Panc1 (cell line): ENCODE data around the gene TTC38. TPM values are rescaled to one million over a fixed set of nuclear protein-coding genes. Genes with fewer than 3 reads are reported as not detected.

Source experiments
- ATAC-seq: fragments of 200-7000 bp; cut with Tn5 transposase; 2 replicates; pipeline ENCODE4 v1.9.1; 2020; ENCODE audit warnings: mild to moderate bottlenecking, moderate library complexity
- BruUV-seq: library from RNA; stranded (reverse); fragments of 400-500 nt; replicated peaks from 2 replicates; lab custom pipeline; 2021; lab: Mats Ljungman, UMichigan
- CTCF ChIA-PET: fragments of 300-600 bp; sonication (Branson Sonifier 250); formaldehyde crosslinking; loops from one replicate; lab custom pipeline; 2022; ENCODE audit warnings: antibody characterized with exemption; lab: Charles Lee
- POLR2A ChIA-PET: fragments of 300-600 bp; sonication (Branson Sonifier 250); formaldehyde crosslinking; loops from one replicate; lab custom pipeline; 2022; ENCODE audit warnings: antibody characterized with exemption; lab: Charles Lee
- DNase-seq: peaks from one replicate; pipeline ENCODE4 v3.0.0-alpha.2; 2010; ENCODE audit warnings: low read depth, low spot score
- H3K27ac ChIP-seq: 2 replicates; pipeline ENCODE4 v1.5.1; 2011; ENCODE audit warnings: mild to moderate bottlenecking, low read length, inconsistent platforms
- H3K27me3 ChIP-seq: fragments of 200-500 bp; sonication (Bioruptor generic); 2 replicates; pipeline ENCODE4 v1.6.0; 2014; ENCODE audit warnings: low read length, inconsistent platforms; ENCODE audit not compliant: control insufficient read depth, insufficient read depth
- H3K36me3 ChIP-seq: fragments of 200-500 bp; sonication (Bioruptor generic); 2 replicates; pipeline ENCODE4 v1.5.1; 2014; ENCODE audit warnings: inconsistent platforms, mild to moderate bottlenecking, low read length, moderate library complexity; ENCODE audit not compliant: control insufficient read depth, insufficient read depth
- H3K4me1 ChIP-seq: 2 replicates; pipeline ENCODE4 v1.5.1; 2011; ENCODE audit warnings: inconsistent platforms, mild to moderate bottlenecking, low read length, moderate library complexity; ENCODE audit not compliant: control insufficient read depth, insufficient read depth
- H3K4me3 ChIP-seq, 2 experiments: 2 replicates each; pipeline ENCODE4 v1.5.1; 2011 to 2012; ENCODE audit warnings: low read depth in 2 of 2, low read length in 2 of 2, mild to moderate bottlenecking in 2 of 2, inconsistent platforms in 1 of 2, moderate library complexity in 1 of 2
- H3K9me3 ChIP-seq: fragments of 200-500 bp; sonication (Bioruptor generic); 2 replicates; pipeline ENCODE4 v1.5.1; 2014; ENCODE audit warnings: low read depth, mild to moderate bottlenecking, inconsistent platforms, low read length, moderate library complexity; ENCODE audit not compliant: control insufficient read depth, insufficient read depth
- POLR2AphosphoS5 ChIP-seq: IDR thresholded peaks from 2 replicates; pipeline ENCODE4 v1.6.1; 2012; ENCODE audit warnings: mild to moderate bottlenecking, low read depth, low read length, moderate library complexity
- SIN3A ChIP-seq: IDR thresholded peaks from 2 replicates; pipeline ENCODE4 v1.6.1; 2012; ENCODE audit warnings: low read depth, mild to moderate bottlenecking, low read length, moderate library complexity, borderline replicate concordance; ENCODE audit not compliant: insufficient read depth
- TCF7L2 ChIP-seq: IDR thresholded peaks from 2 replicates; pipeline ENCODE4 v1.6.1; 2011; ENCODE audit warnings: mild to moderate bottlenecking, low read depth, low read length, inconsistent platforms
- in situ Hi-C: cut with HindIII; loops from 2 replicates; pipeline ENCODE4 v1.10.0; 2016; ENCODE audit warnings: low sequenced_read_pairs, low pct_unique_long_range_greater_than_20kb
- intact Hi-C: fragments of 100-400 bp; cut with micrococcal nuclease; formaldehyde crosslinking; loops from one replicate; pipeline ENCODE4 v1.10.0; 2022; ENCODE audit not compliant: unreplicated experiment
- total RNA-seq: library from RNA; stranded (reverse); gene quantifications from one replicate; pipeline ENCODE4 v1.2.1, GENCODE V29; 2021; ENCODE audit not compliant: unreplicated experiment
- TF ChIP-seq, protein P1 (sequence below), 2 experiments: IDR thresholded peaks; 2 replicates each; pipeline ENCODE4 v1.6.1; 2011 to 2012; ENCODE audit warnings: low read depth in 2 of 2, control low read depth in 1 of 2, low read length in 1 of 2, mild to moderate bottlenecking in 1 of 2, moderate library complexity in 1 of 2; ENCODE audit not compliant: insufficient read depth in 1 of 2
- TF ChIP-seq, protein P2 (sequence below): fragments of 450-650 bp; IDR thresholded peaks from 2 replicates; pipeline ENCODE4 v1.5.1; 2017; ENCODE audit warnings: mild to moderate bottlenecking

The TTC38 gene
- total RNA-seq, 1 experiment from 2014 or later: 14.0 TPM

DNA sequence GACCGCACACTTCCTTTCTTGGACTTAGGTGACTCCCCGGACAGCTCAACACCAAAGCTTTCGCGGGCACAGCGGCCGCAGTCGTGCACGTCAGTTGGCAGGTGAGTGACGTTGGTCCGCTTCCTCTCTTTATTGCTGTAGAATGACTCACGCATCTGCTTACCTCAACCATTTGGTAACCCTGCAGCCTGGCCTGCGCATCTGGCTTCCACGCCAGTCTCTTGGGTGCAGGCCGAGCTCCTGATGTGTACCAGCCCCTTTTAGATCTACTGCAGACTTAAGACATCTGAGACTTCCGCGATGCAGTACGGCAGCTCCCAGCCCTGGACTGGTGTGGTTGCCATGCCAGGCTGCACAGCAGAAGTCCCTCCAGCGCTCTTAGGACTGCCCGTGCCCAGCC is 55.4 kb downstream of the TTC38 start:
- H3K27me3 ChIP-seq: no peaks in the 10 kb centered on the region
- H3K36me3 ChIP-seq: peaks cover 6% of the 10 kb centered on the region
- intact Hi-C loops: no loop called here
- BruUV-seq: no TSS peak
- in situ Hi-C loops: loop anchor here (25.0 kb wide), 1 partner anchor 311 kb away; no protein-coding TSS in a partner anchor
- H3K9me3 ChIP-seq: no peaks in the 10 kb centered on the region
- ATAC-seq (no peak), DNase-seq (no peak)
- TF ChIP-seq, protein P1, sequence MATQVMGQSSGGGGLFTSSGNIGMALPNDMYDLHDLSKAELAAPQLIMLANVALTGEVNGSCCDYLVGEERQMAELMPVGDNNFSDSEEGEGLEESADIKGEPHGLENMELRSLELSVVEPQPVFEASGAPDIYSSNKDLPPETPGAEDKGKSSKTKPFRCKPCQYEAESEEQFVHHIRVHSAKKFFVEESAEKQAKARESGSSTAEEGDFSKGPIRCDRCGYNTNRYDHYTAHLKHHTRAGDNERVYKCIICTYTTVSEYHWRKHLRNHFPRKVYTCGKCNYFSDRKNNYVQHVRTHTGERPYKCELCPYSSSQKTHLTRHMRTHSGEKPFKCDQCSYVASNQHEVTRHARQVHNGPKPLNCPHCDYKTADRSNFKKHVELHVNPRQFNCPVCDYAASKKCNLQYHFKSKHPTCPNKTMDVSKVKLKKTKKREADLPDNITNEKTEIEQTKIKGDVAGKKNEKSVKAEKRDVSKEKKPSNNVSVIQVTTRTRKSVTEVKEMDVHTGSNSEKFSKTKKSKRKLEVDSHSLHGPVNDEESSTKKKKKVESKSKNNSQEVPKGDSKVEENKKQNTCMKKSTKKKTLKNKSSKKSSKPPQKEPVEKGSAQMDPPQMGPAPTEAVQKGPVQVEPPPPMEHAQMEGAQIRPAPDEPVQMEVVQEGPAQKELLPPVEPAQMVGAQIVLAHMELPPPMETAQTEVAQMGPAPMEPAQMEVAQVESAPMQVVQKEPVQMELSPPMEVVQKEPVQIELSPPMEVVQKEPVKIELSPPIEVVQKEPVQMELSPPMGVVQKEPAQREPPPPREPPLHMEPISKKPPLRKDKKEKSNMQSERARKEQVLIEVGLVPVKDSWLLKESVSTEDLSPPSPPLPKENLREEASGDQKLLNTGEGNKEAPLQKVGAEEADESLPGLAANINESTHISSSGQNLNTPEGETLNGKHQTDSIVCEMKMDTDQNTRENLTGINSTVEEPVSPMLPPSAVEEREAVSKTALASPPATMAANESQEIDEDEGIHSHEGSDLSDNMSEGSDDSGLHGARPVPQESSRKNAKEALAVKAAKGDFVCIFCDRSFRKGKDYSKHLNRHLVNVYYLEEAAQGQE (IDR thresholded peaks at IDR 0.05; ENCODE audit: insufficient read depth in 1 of 2, low read depth in 2 of 2, low read length in 1 of 2): no peak
- TF ChIP-seq TCF7L2 (no peak), SIN3A (no peak)
- POLR2A ChIA-PET: no interaction called here
- no peak overlapping the region for H3K4me3 ChIP-seq
- CTCF ChIA-PET: no interaction called here
- no peaks in the 10 kb centered on the region for H3K4me1 ChIP-seq
- no peak overlapping the region for H3K27ac ChIP-seq

DNA sequence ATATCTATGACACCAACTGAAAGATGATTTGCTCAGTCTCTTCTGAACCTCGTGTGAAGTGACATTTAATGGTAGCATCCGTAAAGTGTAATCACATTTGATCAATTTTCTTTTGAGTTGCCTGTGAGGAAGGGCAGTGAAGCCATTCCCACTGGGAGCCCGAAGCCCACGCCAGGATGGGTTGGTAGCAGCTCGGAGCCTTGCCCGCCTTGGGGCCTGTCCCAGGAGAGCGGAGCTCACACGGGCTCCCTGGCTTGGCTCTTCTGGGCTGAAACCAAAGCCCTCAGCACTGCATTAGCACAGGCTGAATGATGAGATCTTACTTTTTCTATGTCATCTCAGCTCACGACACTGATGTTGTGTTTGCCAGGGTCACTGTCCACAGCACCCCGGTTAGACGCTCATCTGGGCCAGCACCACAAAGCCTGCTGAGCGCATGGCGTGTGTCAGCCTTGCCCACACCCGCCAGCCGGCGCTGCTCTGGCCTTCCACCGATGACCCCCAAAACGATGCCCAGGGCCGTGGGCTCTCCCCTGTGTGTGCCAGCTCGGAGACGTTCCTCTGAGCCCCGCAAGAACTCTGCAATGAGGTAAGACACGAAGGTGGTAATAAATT is 58.4 kb downstream of the TTC38 start:
- POLR2A ChIA-PET: no interaction called here
- no TSS peak for BruUV-seq
- intact Hi-C loops (no loop called here), in situ Hi-C loops (no loop called here)
- Histone ChIP-seq H3K27ac (no peak overlapping the region), H3K9me3 (no peaks in the 10 kb centered on the region), H3K27me3 (no peaks in the 10 kb centered on the region), H3K4me3 (no peak overlapping the region), H3K4me1 (no peaks in the 10 kb centered on the region), H3K36me3 (peaks cover 6% of the 10 kb centered on the region)
- TF ChIP-seq, protein P1 (IDR thresholded peaks at IDR 0.05; ENCODE audit: insufficient read depth in 1 of 2, low read depth in 2 of 2, low read length in 1 of 2): no peak
- TF ChIP-seq SIN3A: no peak
- TF ChIP-seq, protein P2, sequence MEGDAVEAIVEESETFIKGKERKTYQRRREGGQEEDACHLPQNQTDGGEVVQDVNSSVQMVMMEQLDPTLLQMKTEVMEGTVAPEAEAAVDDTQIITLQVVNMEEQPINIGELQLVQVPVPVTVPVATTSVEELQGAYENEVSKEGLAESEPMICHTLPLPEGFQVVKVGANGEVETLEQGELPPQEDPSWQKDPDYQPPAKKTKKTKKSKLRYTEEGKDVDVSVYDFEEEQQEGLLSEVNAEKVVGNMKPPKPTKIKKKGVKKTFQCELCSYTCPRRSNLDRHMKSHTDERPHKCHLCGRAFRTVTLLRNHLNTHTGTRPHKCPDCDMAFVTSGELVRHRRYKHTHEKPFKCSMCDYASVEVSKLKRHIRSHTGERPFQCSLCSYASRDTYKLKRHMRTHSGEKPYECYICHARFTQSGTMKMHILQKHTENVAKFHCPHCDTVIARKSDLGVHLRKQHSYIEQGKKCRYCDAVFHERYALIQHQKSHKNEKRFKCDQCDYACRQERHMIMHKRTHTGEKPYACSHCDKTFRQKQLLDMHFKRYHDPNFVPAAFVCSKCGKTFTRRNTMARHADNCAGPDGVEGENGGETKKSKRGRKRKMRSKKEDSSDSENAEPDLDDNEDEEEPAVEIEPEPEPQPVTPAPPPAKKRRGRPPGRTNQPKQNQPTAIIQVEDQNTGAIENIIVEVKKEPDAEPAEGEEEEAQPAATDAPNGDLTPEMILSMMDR: no peak
- TF ChIP-seq TCF7L2: no peak
- TF ChIP-seq POLR2AphosphoS5: no peak
- no peak for DNase-seq
- CTCF ChIA-PET: no interaction called here
- no peak for ATAC-seq
